Duodenal mucosa (tissue), 2 donors: ENCODE data around the gene NAA20.
A peak's percentile ranks its signal among the peaks of the same experiment; 100 is the strongest.
"Not testable (repeated sequence)": the region's sequence is repeated elsewhere in the genome, so short reads cannot be mapped to it uniquely, and the experiment has no call there.

Source experiments
- H3K27ac ChIP-seq: one replicate; pipeline ENCODE4 v1.7.0; 2013; ENCODE audit warnings: low read depth, low read length
- H3K27me3 ChIP-seq, 2 donors: one replicate each; pipeline ENCODE4 v1.7.0; 2013; ENCODE audit warnings: low read length in 2 of 2, control low read depth in 1 of 2; ENCODE audit not compliant: insufficient read depth in 2 of 2, control insufficient read depth in 1 of 2
- H3K36me3 ChIP-seq, 2 donors: one replicate each; pipeline ENCODE4 v1.7.0; 2013; ENCODE audit warnings: low read length in 2 of 2, control low read depth in 1 of 2; ENCODE audit not compliant: insufficient read depth in 2 of 2, control insufficient read depth in 1 of 2
- H3K4me1 ChIP-seq, 2 donors: one replicate each; pipeline ENCODE4 v1.7.0; 2013; ENCODE audit warnings: low read length in 2 of 2, control low read depth in 1 of 2; ENCODE audit not compliant: insufficient read depth in 2 of 2, control insufficient read depth in 1 of 2
- H3K4me3 ChIP-seq, 2 donors: one replicate each; pipeline ENCODE4 v1.7.0; 2013; ENCODE audit warnings: low read length in 2 of 2, low read depth in 1 of 2
- H3K9ac ChIP-seq, 2 donors: one replicate each; pipeline ENCODE4 v1.7.0; 2013; ENCODE audit warnings: low read length in 2 of 2, low read depth in 1 of 2
- H3K9me3 ChIP-seq, 2 donors: one replicate each; pipeline ENCODE4 v1.7.0; 2013; ENCODE audit warnings: low read length in 2 of 2, control low read depth in 1 of 2; ENCODE audit not compliant: control insufficient read depth in 1 of 2

The NAA20 gene

DNA sequence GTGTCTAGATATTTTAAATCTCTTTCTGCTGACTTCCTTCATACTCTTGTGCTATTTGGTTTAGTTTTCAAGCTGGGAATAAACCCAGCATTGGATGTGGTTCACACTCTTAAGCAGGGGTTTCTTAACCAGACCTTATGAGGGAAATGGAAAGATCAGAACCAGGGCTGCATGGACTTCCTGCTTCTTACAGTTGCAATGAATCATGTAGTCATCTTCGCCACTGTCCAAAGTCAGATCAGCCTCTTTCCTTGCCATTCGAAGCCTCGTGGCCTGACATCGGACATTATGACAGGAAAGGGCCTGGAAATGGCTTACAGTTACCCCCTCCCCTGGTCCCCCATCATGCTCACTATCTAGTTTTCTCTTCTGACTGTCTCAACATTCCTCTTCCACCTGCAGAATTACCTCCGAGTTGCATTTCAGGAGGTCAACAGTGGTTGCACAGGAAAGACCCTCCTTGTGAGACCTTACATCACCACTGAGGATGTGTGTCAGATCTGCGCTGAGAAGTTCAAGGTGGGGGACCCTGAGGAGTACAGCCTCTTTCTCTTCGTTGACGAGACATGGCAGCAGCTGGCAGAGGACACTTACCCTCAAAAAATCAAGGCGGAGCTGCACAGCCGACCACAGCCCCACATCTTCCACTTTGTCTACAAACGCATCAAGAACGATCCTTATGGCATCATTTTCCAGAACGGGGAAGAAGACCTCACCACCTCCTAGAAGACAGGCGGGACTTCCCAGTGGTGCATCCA, 16.8 kb upstream of the NAA20 start:
- Histone ChIP-seq H3K4me3 (no peak overlapping the region), H3K9me3 (no peaks in the 10 kb centered on the region), H3K27me3 (no peaks in the 10 kb centered on the region), H3K27ac (no peak overlapping the region), H3K9ac (no peak overlapping the region), H3K36me3 (peaks cover 42 to 61% of the 10 kb centered on the region in 2 donors), H3K4me1 (peaks cover 0 to 8% of the 10 kb centered on the region in 2 donors)

DNA sequence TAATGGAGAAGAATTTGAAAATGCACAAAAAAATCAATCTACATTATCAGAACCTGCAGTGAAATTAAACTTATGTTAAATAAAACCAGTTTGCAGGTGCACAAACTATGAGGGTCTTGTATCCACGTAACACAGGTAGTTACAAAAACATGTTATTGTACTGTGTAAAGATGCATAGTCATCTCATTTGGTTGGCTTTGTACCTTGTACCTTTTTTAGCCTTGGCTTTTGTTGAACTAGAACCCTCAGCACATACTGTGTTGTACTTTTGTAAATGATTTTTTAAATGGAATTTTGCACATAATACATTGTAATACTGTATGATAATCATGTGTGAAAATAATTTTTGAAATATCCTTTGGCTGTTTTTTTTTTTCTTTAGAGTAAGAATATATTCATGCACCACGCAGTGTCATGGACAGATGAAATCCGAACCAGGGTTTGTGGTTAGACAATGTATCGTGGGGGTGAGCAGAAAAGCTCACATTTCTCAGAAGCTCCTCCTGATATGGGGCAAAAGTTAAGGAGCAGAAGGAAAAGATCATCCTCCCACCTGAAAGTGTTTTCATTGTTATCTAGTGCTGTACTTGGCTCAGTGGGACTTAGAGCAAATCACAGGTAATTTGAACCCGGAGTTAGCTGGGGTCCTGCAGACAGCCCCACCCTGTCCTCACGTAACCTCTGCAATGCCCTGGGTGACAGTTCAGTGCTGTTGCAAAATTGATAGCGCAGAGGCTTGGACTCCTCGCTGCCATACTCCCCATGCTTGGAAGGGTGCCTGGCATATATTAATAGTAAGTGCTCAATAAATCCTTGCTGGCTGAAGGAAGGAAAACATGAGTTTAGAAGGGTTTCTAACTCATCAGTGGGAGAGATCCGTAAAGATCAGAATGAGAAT, 14.8 kb upstream of the NAA20 start:
- Histone ChIP-seq H3K4me1 (peaks cover 0 to 8% of the 10 kb centered on the region in 2 donors), H3K4me3 (no peak overlapping the region), H3K9me3 (no peaks in the 10 kb centered on the region), H3K27me3 (no peaks in the 10 kb centered on the region), H3K36me3 (peaks cover 36 to 46% of the 10 kb centered on the region in 2 donors), H3K27ac (no peak overlapping the region), H3K9ac (no peak overlapping the region)

DNA sequence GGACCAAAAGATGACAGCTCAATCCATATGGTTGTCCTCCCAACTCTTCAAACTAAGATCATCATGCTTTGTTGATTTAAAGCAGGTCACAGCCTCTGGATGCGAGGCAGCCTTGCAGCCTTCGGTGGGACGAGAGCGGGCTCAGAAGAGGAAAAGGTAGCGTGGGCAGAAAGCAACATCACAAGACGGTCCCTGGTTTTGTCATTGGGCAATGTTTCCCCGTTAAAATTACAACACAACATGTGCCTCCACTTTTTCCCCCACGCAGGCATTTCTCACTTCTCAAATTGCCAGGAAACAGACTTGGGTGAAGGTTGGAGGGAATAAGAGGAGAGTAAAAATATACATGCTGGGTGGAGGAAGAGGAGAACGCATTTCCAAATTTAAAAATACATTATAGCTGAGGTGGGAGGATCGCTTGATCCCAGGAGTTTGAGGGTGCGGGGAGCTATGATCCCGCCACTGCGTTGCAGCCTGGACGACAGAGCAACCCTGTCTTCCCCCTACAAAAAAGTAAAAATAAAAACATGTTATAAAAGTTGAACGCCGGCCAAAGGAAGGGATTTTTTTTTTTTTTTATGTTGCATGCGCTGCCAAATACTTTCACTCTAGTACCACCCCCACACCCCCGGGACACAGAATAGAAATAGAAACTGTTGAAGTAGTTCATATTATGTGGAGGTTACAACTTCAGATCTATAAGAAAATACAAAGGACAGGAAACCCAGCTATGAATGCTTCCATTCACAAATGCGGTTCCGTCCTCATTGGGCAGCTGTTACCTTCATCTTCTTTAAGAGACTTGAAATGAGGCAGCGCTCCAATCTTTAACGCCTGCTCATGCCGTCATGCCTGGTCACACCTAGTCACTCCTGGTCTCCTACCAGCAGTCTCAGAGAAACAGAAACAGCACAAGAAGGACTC, 13.9 kb upstream of the NAA20 start:
- Histone ChIP-seq H3K27ac (no peak overlapping the region), H3K36me3 (peaks cover 36 to 46% of the 10 kb centered on the region in 2 donors), H3K9me3 (no peaks in the 10 kb centered on the region), H3K4me1 (peaks cover 0 to 8% of the 10 kb centered on the region in 2 donors), H3K27me3 (no peaks in the 10 kb centered on the region), H3K9ac (no peak overlapping the region), H3K4me3 (peak overlapping the region in 1 of 2 donors; percentile 4)

DNA sequence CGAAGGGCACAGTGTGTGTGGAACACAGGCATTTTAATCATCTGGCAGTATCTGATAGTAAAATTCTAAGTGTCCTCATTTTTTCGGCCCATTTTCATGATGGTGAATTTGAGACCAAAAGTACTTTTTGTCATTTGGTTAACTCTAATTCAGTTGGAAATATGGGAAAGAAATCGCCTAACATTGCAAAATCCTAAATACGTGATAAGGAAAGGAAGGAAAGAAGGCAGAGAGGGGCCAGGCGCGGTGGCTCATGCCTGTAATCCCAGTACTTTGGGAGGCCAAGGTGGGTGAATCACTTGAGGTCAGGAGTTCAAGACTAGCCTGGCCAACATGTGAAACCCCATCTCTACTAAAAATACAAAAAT, 13.2 kb upstream of the NAA20 start:
- H3K9me3 ChIP-seq, H3K27me3 ChIP-seq, H3K9ac ChIP-seq, H3K4me1 ChIP-seq, H3K27ac ChIP-seq: not testable (repeated sequence)
- Histone ChIP-seq H3K4me3 (peak overlapping the region in 1 of 2 donors; percentile 4), H3K36me3 (peaks cover 29 to 39% of the 10 kb centered on the region in 2 donors)

DNA sequence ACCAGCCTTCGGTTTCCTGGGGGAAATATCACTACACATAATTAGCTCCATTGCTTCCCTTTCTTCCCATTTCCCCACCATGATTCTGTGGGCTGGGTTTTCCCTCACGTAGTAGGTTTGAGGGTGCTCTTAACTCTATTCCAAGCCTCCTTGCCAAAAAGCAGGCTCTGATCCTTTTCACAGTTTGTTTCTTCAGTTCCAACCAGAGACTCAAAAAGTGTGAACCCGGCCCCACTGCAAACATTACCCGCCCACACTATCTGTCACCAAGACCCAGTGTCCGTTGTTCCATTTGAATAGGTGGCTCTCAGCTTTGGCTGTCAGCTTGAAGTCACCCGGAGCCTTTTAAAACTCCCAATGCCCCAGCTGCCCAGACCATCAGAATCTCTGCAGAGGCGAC, 11.8 kb upstream of the NAA20 start:
- no peak overlapping the region for H3K27ac ChIP-seq
- H3K36me3 ChIP-seq: peaks cover 21 to 25% of the 10 kb centered on the region in 2 donors
- H3K4me3 ChIP-seq: no peak overlapping the region
- no peaks in the 10 kb centered on the region for H3K27me3 ChIP-seq
- peaks cover 0 to 8% of the 10 kb centered on the region in 2 donors for H3K4me1 ChIP-seq
- H3K9me3 ChIP-seq: no peaks in the 10 kb centered on the region
- H3K9ac ChIP-seq: no peak overlapping the region

DNA sequence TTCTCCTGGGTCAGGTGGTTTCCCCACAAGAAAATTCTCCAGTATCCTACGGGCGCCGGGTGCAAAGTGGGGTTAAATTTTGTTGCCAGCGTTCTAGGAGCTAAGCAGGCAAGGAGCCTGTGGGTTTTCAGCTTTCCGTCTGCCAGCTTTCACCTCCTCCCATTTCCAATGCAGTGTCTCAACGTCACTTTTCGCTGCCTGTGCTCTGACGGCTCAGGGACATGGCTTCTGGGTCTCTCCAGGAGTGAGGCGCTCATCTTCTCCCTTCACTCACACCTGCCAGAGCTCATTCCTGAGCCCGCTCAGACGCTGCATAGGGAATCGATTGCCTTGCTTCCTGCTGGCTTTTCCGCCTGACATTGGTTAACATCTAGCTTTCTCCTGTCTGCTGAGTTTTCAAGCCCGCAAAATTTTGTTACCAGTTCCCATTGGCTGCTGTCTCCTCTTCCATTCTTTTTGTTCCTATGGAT, 7.3 kb upstream of the NAA20 start:
- Histone ChIP-seq H3K36me3 (no peaks in the 10 kb centered on the region), H3K9ac (no peak overlapping the region), H3K27me3 (no peaks in the 10 kb centered on the region), H3K27ac (no peak overlapping the region), H3K4me3 (no peak overlapping the region), H3K9me3 (no peaks in the 10 kb centered on the region), H3K4me1 (no peaks in the 10 kb centered on the region)

DNA sequence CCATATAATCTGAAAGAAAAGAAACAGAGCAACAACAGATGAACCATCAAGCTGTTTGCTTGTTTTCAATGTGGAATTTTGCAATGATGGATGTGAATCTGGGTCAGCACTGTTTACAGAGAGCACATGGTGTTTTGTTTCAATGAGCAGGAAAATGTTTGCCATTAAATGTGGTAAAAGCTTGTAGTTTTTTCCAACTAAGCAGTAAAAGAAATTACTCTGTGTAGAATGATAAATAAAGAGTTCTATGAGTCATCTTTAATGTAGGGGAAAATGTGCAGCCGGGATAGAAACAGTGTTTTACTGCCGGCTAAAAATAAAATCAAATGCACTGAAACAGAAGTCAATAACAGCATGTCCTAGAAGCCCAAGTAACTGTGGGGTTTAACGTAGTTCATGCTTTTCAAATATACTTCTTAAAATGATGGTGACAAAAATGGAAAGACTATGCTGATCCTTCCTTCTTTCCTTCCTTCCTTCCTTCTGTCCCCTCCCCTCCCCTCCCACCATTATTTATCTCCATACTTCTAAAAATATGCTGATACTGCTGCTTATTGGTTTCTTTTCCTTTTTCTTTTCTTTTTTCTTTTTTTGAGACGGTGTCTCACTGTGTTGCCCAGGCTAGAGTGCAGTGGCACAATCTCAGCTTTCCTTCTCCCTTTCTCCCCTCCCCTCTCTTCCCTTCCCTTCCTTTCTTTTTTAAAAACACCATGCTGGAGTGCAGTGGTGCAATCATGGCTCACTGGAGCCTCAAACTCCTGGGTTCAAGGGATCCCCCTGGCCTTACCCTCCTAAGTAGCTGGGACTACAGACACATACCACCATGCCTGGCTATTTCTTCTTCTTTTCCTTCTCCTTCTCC, 6.3 kb upstream of the NAA20 start:
- Histone ChIP-seq H3K9me3 (no peaks in the 10 kb centered on the region), H3K9ac (no peak overlapping the region), H3K36me3 (no peaks in the 10 kb centered on the region), H3K27me3 (no peaks in the 10 kb centered on the region), H3K27ac (no peak overlapping the region), H3K4me1 (no peaks in the 10 kb centered on the region), H3K4me3 (no peak overlapping the region)

DNA sequence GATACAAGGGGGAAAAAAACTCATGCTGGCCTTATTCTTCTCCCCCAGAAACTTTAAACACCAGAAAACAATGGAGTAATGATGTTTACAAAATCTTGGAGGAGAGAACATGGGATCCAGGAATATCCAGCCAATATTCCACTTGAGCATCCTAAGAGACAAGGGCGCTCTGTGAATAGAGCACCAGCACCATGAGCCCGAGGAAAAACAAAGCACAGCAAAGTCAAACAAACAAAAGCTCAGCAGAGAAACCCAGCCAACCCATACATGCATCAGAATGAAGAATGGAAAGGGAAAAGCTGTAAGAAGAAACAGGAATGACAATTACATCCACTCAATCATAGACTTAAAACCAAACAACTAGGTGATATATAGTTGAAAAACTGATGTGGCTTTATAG, 4.6 kb upstream of the NAA20 start:
- H3K4me1 ChIP-seq: no peaks in the 10 kb centered on the region
- no peak overlapping the region for H3K4me3 ChIP-seq
- H3K36me3 ChIP-seq: no peaks in the 10 kb centered on the region
- H3K9ac ChIP-seq: no peak overlapping the region
- no peak overlapping the region for H3K27ac ChIP-seq
- no peaks in the 10 kb centered on the region for H3K27me3 ChIP-seq
- H3K9me3 ChIP-seq: no peaks in the 10 kb centered on the region

DNA sequence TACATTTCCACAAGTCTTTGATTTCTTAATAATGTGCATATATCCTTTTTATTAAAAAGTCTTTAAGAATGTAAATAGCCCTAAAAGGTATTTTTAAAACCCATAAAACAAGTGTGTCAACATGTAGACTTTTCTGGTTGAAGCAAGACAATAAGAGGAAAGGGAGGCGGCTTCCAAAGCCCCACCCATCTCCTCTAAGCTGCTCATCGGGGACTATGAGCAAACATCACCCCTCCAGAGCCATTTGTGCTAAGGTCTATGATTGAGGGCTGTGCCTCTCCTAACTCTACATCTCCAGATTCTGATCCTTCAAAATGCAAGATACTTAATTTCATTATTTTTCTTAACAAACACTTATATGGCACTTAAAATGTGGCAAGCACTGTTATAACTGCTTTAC, 2.5 kb upstream of the NAA20 start:
- Histone ChIP-seq H3K9me3 (no peaks in the 10 kb centered on the region), H3K36me3 (no peaks in the 10 kb centered on the region), H3K27me3 (no peaks in the 10 kb centered on the region), H3K4me3 (no peak overlapping the region), H3K4me1 (peaks cover 10 to 16% of the 10 kb centered on the region in 2 donors), H3K9ac (no peak overlapping the region), H3K27ac (no peak overlapping the region)
